Stimulated activated CD4-positive, alpha-beta T cell treated with anti-CD3 and anti-CD28 coated beads, Interleukin-1b, Interleukin-23, amount 100 ng/mL, for 4 hours (primary cell): Measurements from ENCODE around the gene PHACTR1.
"Not testable (repeated sequence)": the region's sequence is repeated elsewhere in the genome, so short reads cannot be mapped to it uniquely, and the experiment has no call there.

ENCODE experiments used
- DNase-seq, 2 donors: peaks; one replicate each; pipeline ENCODE4 v3.0.0-alpha.2; 2020; ENCODE audit warnings: low read depth in 2 of 2

PHACTR1 gene

GRCh38 chr6:13238017-13238416 lies 521.5 kb downstream of the PHACTR1 start:
- no peak for DNase-seq

- no peak for DNase-seq
Observed at GRCh38 chr6:13238640-13239216, 522.2 kb downstream of the PHACTR1 start.

DNA sequence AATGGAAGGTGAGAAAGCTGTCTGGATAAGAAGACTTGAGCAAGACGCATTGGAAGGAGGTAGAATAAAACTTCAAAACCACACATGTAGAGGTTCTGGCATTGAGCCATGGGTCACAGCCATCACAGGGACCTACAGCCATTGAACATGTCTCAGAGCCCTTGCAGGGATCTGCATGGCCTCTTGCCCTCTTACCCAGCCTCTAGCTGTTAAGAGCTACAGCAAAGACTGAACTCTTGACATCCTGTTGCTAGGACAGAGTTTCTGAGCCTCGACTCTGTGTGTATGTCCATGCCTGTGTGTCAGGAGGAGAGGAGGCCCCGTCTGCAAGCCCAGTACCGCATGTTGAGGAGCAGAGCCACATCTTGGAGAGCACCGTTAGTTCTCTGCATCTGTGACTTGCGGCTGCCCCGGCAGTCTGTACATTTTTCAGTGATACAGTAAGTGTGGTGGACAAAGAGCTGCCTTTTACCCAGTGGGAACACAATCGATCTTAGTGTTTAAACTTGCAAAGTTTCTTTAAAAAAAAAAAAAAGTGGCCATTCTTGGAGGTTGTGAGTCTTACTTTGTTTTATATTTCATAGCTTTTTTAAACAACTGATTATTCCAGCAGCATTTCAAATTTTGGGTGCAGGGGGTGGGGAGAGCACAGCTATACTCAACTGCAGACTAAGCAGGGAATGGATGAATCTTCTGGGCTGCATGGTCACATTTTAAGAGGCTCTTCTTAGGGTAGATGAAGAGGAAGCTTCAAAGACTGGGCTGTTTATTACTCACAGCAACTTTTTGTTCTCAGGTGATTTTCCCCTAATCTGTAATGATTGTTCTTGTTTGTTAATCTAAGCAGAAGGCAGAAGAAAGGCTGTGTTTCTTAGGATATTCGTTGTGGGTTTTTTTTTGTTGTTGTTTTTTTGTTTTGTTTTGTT lies 523.2 kb downstream of the PHACTR1 start:
- no peak for DNase-seq

GRCh38 chr6:13241364-13241763 lies 524.8 kb downstream of the PHACTR1 start:
- no peak for DNase-seq

GRCh38 chr6:13242178-13242577 lies 525.6 kb downstream of the PHACTR1 start:
- no peak for DNase-seq

GRCh38 chr6:13242590-13242989 lies 526.0 kb downstream of the PHACTR1 start:
- no peak for DNase-seq

GRCh38 chr6:13243033-13243432 lies 526.5 kb downstream of the PHACTR1 start:
- DNase-seq, result no peak

DNA sequence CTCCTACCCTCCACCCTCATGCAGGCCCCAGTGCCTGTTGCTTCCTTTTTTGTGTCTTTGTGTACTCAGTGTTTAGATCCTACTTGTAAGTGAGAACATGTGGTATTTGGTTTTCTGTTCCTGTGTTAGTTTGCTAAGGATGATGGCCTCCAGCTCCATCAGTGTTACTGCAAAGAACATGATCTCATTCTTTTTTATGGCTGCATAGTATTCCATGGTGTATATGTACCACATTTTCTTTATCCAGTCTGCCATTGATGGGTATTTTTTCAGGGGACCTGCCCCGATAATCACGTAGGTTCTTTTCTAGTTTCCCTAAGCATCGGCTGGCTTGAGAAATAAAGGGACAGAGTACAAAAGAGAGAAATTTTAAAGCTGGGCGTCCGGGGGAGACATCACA lies 527.2 kb downstream of the PHACTR1 start:
- not testable (repeated sequence) for DNase-seq

GRCh38 chr6:13247627-13248026 lies 531.1 kb downstream of the PHACTR1 start:
- DNase-seq, result no peak

- DNase-seq, result no peak
Observed at GRCh38 chr6:13248053-13248452, 531.5 kb downstream of the PHACTR1 start.

DNA sequence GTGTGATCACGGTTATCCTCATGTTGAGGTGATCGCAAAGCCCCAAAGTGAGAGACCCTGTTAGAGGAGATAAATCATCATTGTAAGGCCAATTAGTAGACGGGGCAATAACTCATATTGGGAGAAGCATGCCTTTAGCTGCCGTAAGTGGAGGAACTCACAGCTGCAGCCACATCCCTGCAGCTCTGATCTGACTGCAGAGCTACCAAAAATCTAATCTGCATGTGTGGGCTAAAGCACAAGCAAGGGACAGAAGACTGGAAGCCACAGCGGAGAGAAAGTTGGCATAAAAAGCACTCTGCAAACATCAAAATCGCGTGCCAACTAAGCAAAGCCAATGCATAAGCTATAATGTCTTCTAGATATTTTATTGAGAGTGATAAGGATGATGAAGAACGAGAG lies 532.0 kb downstream of the PHACTR1 start:
- DNase-seq, result no peak

- DNase-seq, result no peak
Observed at GRCh38 chr6:13248994-13249393, 532.4 kb downstream of the PHACTR1 start.

DNA sequence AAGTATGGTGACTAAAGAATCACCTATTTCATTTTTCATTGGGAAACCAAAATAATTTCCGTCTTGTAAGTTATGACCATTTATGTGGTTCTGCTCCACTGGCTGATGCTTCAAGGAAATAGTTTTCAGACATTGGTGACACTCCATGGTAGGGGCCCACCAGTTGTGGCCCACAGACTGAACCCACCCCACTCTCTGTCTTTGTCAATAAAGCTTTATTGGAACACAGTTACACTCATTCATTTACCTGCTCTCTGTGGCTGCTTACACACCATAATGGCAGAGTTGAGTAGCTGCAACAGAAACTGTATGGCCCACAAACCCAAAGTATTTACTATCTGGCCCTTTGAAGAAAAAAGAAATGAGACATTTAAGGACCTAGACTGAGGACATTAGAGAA lies 533.2 kb downstream of the PHACTR1 start:
- no peak for DNase-seq

DNA sequence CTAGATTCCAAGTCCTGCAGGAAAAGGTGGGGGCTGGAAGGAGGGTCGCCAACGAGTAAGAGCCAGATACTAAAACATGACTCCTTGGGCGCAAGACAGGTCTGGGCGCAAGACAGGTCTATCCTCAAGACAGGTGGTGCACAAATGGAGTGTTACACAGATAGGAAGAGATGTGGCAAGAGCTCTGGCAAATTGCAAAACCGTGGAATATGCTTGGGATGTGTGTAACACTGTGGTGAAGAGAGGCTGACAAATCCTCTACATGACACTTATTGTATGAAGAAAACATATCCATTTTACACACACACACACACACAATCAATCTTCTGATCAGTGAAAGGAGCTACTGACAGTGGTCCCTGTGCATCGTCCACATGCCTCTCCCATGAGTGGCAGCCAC lies 534.1 kb downstream of the PHACTR1 start:
- DNase-seq, result no peak

DNA sequence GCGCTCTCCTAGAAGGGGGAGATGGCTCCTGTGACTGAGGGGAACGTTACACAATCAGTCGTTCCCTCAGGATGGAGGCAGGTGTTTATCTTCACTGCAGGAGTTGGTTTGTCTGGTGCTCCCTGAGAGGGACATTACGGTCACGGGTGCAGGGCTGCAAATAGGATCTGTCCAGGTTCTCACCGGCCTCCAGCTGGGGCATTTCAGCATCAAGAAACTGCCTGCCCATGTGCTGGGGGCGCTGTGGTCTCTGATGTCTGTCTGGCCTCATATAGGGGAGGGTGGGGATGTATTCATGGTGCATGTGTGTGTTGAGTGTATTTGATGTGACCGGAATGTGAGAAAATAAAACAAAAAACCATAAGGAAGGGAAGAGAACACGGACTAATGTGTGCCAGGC lies 534.7 kb downstream of the PHACTR1 start:
- DNase-seq, result no peak

- no peak for DNase-seq
Observed at GRCh38 chr6:13252790-13253189, 536.2 kb downstream of the PHACTR1 start.

GRCh38 chr6:13253272-13253671 lies 536.7 kb downstream of the PHACTR1 start:
- DNase-seq, result no peak

GRCh38 chr6:13256266-13257001 lies 539.9 kb downstream of the PHACTR1 start:
- DNase-seq, result no peak

GRCh38 chr6:13259393-13259792 lies 542.8 kb downstream of the PHACTR1 start:
- DNase-seq, result no peak

- no peak for DNase-seq
Observed at GRCh38 chr6:13260101-13260598, 543.6 kb downstream of the PHACTR1 start.

- DNase-seq, result no peak
Observed at GRCh38 chr6:13260831-13261230, 544.3 kb downstream of the PHACTR1 start.

DNA sequence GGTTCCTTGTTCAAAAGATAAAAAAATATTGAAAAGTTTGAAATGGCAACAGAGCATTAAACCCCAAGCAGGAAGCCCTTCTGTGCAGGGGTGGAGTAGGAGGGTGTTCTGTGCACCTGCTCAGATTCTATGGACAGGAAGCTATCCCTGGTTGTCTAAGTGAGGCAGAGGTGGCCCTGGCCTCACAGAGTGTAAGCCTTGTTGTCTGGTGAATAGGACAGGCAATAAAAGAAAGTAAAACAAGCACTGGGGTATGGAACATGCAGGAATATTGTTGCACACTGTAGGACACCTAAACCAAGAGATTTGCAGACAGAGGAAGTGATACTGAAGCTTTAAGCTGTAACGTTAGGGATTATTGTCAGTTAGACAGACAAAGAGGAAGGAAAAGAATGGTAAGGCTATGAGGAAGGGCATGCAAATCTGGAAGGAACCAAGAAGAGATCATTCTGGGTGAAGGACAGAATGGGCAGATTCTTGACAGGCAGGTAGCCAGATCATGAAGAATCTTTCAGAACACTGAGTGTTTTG lies 545.0 kb downstream of the PHACTR1 start:
- DNase-seq, result no peak
